ENCODE results near the gene NPB. TPM values are rescaled to one million over a fixed set of nuclear protein-coding genes. Genes with fewer than 3 reads are reported as not detected.

NPB gene
- total RNA-seq, 2 experiments from 2014 or later = 0.20 TPM; not detected in 1

- Histone ChIP-seq H3K4me1 (ENCODE audit: insufficient read depth, low read length) (peaks cover 66% of the 10 kb centered on the region), H3K4me3 (ENCODE audit: low read length) (peak overlapping the region; percentile 86), H3K9me3 (ENCODE audit: control insufficient read depth in 1 of 2, insufficient read depth in 1 of 2, low read length in 2 of 2) (peaks cover 0 to 3% of the 10 kb centered on the region in 2 experiments), H3K27ac (ENCODE audit: low read depth in 1 of 2, low read length in 2 of 2) (peak overlapping the region; percentile 79 to 88), H3K36me3 (ENCODE audit: insufficient read depth, low read length) (peaks cover 33% of the 10 kb centered on the region), H3K27me3 (ENCODE audit: control insufficient read depth in 1 of 2, insufficient read depth in 2 of 2, low read length in 2 of 2) (peaks cover 0 to 3% of the 10 kb centered on the region in 2 experiments)
- DNase-seq = peak in 7 of 14 experiments; percentile 15 to 58 (median 47)
- H3K27me3 Mint-ChIP-seq = no peaks in the 10 kb centered on the region
- H3K4me3 Mint-ChIP-seq = peak overlapping the region; percentile 90
- ChIA-PET CTCF (interaction anchor here (1.0 to 1.7 kb wide), 5 partner anchors 9 to 186 kb away, joined by 3 to 5 read pairs (median 3); partner anchors contain the start of genes ANAPC11, ARL16, HGS and MAFG), POLR2A (interaction anchor here (0.5 to 4.6 kb wide), 12 partner anchors 8 to 205 kb away, joined by 3 to 63 read pairs (median 4); partner anchors contain the start of genes ALYREF, ANAPC11, ARL16 and HGS)
- intact Hi-C loops (cut with DNase I, micrococcal nuclease) = loop anchor here (5.0 to 10.0 kb wide), 5 partner anchors 37 to 588 kb away; partner anchors contain the start of genes CENPX (in 2 of the 2), LRRC45 (in 2 of the 2), ACTG1 (in 1 of the 2) and MAFG (in 1 of the 2)
- TF ChIP-seq CTCF (IDR thresholded peaks at IDR 0.05) = peak; percentile 78
- peak overlapping the region; percentile 95 for H3K27ac Mint-ChIP-seq
- no peak for ATAC-seq (ENCODE audit: poor library complexity)
- H3K9me3 Mint-ChIP-seq = no peaks in the 10 kb centered on the region
- peaks cover 55% of the 10 kb centered on the region for H3K36me3 Mint-ChIP-seq (ENCODE audit: low read depth)
- H3K4me1 Mint-ChIP-seq (ENCODE audit: low read depth) = peaks cover 43% of the 10 kb centered on the region
Observed at GRCh38 chr17:81869221-81870130, 32.6 kb upstream of the NPB start.

GRCh38 chr17:81870131-81870980 lies 31.7 kb upstream of the NPB start:
- no peak for TF ChIP-seq CTCF (IDR thresholded peaks at IDR 0.05)
- ChIA-PET POLR2A (interaction anchor here (0.6 to 4.6 kb wide), 16 partner anchors 9 to 548 kb away, joined by 3 to 63 read pairs (median 4); partner anchors contain the start of genes ALYREF, ANAPC11, ARL16 and HGS), CTCF (interaction anchor here (1.3 to 1.7 kb wide), 3 partner anchors 10 to 187 kb away, joined by 3 to 4 read pairs (median 3); partner anchors contain the start of genes ARL16, HGS and P4HB)
- H3K4me3 ChIP-seq (ENCODE audit: low read length) = peak overlapping the region; percentile 86
- H3K27me3 ChIP-seq (ENCODE audit: control insufficient read depth in 1 of 2, insufficient read depth in 2 of 2, low read length in 2 of 2) = peaks cover 0 to 3% of the 10 kb centered on the region in 2 experiments
- DNase-seq = peak in 8 of 14 experiments; percentile 25 to 80 (median 44)
- intact Hi-C loops (cut with DNase I, micrococcal nuclease) = loop anchor here (5.0 kb wide), 4 partner anchors 38 to 587 kb away; partner anchors contain the start of genes CENPX (in 2 of the 2), LRRC45 (in 2 of the 2), MAFG (in 1 of the 2) and MCRIP1 (in 1 of the 2)
- ATAC-seq (ENCODE audit: poor library complexity) = peak; percentile 35
- peaks cover 33% of the 10 kb centered on the region for H3K36me3 ChIP-seq (ENCODE audit: insufficient read depth, low read length)
- H3K4me3 Mint-ChIP-seq = peak overlapping the region; percentile 90
- peak overlapping the region; percentile 95 for H3K27ac Mint-ChIP-seq
- no peaks in the 10 kb centered on the region for H3K9me3 Mint-ChIP-seq
- H3K4me1 Mint-ChIP-seq (ENCODE audit: low read depth) = peaks cover 45% of the 10 kb centered on the region
- no peaks in the 10 kb centered on the region for H3K27me3 Mint-ChIP-seq
- peak overlapping the region; percentile 79 to 88 for H3K27ac ChIP-seq (ENCODE audit: low read depth in 1 of 2, low read length in 2 of 2)
- H3K36me3 Mint-ChIP-seq (ENCODE audit: low read depth) = peaks cover 55% of the 10 kb centered on the region
- peaks cover 0 to 3% of the 10 kb centered on the region in 2 experiments for H3K9me3 ChIP-seq (ENCODE audit: control insufficient read depth in 1 of 2, insufficient read depth in 1 of 2, low read length in 2 of 2)
- peaks cover 66% of the 10 kb centered on the region for H3K4me1 ChIP-seq (ENCODE audit: insufficient read depth, low read length)
